NB4 (cell line): ENCODE measurements around the gene FASTK.

Source experiments
- MYC ChIP-seq: IDR thresholded peaks from 2 replicates; pipeline ENCODE4 v1.6.1; 2011; ENCODE audit warnings: low read depth, low read length
- POLR2A ChIP-seq: IDR thresholded peaks from 2 replicates; pipeline ENCODE4 v1.6.1; 2011; ENCODE audit warnings: mild to moderate bottlenecking; ENCODE audit not compliant: insufficient read length; ENCODE audit errors: extremely low read depth
- TF ChIP-seq, protein P1 (sequence below): IDR thresholded peaks from one replicate; pipeline ENCODE4 v1.5.1; 2012; ENCODE audit warnings: low read depth, low read length

GRCh38 chr7:151035902-151036301, 44.7 kb downstream of the FASTK start:
- TF ChIP-seq POLR2A: no peak
- TF ChIP-seq, protein P1, sequence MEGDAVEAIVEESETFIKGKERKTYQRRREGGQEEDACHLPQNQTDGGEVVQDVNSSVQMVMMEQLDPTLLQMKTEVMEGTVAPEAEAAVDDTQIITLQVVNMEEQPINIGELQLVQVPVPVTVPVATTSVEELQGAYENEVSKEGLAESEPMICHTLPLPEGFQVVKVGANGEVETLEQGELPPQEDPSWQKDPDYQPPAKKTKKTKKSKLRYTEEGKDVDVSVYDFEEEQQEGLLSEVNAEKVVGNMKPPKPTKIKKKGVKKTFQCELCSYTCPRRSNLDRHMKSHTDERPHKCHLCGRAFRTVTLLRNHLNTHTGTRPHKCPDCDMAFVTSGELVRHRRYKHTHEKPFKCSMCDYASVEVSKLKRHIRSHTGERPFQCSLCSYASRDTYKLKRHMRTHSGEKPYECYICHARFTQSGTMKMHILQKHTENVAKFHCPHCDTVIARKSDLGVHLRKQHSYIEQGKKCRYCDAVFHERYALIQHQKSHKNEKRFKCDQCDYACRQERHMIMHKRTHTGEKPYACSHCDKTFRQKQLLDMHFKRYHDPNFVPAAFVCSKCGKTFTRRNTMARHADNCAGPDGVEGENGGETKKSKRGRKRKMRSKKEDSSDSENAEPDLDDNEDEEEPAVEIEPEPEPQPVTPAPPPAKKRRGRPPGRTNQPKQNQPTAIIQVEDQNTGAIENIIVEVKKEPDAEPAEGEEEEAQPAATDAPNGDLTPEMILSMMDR: no peak
- TF ChIP-seq MYC: no peak
